GM12875 (cell line): Measurements from ENCODE around the gene CNTNAP2.

Source experiments
- H3K4me3 ChIP-seq: one replicate; pipeline ENCODE4 v1.5.1; 2011; ENCODE audit warnings: low read depth, low read length, control low read depth
- TF ChIP-seq, protein P1 (sequence below): IDR thresholded peaks from 2 replicates; pipeline ENCODE4 v1.5.1; 2011; ENCODE audit warnings: low read depth, mild to moderate bottlenecking, control low read depth, inconsistent platforms, low read length, moderate library complexity, borderline replicate concordance; ENCODE audit not compliant: insufficient read depth

Gene CNTNAP2

DNA sequence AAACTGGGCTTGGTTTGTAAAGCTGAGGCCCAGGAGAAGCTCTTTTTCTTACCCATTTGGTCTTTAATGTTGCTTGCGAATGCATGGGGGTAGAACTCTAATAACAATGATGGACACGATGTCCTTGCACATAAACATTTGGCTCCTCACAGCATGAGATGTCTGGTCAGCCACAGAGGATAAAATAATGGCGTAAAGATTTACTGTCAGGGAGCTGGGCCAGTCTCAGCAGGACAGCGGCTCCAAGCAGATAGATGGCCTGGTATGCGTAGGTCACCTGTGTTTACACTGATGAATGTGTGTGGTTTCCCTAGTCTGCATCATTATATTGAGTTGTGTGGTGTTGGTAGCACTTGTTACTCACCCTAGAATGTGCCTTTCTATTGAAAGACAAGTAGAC lies 537.4 kb downstream of the CNTNAP2 start:
- TF ChIP-seq, protein P1, sequence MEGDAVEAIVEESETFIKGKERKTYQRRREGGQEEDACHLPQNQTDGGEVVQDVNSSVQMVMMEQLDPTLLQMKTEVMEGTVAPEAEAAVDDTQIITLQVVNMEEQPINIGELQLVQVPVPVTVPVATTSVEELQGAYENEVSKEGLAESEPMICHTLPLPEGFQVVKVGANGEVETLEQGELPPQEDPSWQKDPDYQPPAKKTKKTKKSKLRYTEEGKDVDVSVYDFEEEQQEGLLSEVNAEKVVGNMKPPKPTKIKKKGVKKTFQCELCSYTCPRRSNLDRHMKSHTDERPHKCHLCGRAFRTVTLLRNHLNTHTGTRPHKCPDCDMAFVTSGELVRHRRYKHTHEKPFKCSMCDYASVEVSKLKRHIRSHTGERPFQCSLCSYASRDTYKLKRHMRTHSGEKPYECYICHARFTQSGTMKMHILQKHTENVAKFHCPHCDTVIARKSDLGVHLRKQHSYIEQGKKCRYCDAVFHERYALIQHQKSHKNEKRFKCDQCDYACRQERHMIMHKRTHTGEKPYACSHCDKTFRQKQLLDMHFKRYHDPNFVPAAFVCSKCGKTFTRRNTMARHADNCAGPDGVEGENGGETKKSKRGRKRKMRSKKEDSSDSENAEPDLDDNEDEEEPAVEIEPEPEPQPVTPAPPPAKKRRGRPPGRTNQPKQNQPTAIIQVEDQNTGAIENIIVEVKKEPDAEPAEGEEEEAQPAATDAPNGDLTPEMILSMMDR, result no peak
- H3K4me3 ChIP-seq, result no peak overlapping the region

DNA sequence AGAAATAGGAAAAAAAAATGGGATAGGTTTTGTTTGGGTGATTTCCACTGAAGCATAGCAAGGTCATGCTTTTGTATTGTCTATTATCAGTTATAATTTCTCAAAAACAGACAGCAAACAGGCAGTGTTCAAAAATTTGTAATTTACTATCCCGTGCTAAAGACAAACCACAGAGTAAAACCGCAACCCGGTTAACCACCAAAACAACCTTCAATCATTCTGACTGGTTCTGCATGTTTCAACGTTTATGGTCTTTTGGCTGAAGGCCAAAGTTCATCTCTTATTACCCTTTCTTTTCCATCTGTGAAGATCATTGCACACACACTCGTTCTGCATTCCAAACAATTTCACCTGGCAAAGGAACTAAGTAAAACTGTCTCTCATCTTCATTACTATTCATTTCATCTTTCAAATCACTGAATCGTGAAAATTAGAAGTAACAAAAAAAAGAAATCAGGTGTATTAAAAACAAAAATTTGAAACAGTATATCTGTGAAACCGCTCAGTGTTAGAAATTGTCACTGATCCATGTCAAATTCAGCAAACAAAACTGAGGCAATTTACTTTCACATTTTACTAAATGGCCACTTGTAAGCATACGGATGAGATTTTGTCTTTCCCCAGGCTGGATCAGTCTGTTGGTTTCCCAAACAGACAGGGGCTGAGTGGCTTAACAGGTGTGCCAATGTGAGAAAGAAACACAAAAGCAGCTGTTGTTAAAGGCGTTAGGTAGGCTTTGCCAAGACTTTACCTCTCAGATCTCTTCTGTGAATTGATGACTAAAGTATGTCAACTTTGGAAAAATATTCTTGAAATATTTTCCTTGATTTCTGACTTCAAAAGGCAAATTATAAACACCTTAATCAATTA lies 539.6 kb downstream of the CNTNAP2 start:
- no peak overlapping the region for H3K4me3 ChIP-seq
- TF ChIP-seq, protein P1, result no peak

DNA sequence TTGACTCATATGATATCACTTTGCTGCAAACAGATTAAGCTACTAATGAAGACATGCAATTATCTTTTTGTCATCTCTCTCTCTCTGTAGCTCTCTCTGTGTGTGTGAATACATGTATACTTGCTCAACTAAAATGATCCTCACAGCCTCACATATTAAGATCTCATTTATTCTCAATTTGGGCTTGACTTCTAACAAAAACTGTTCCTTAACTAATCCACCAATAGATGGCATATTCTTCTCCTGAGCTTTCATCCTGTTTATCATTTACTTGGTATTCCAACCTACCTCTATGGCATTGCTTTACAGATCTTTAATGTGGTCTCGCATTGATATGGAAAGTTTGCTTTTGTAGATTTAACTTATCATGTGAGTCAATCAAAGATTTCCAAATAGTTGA lies 540.4 kb downstream of the CNTNAP2 start:
- TF ChIP-seq, protein P1, result no peak
- H3K4me3 ChIP-seq, result no peak overlapping the region

DNA sequence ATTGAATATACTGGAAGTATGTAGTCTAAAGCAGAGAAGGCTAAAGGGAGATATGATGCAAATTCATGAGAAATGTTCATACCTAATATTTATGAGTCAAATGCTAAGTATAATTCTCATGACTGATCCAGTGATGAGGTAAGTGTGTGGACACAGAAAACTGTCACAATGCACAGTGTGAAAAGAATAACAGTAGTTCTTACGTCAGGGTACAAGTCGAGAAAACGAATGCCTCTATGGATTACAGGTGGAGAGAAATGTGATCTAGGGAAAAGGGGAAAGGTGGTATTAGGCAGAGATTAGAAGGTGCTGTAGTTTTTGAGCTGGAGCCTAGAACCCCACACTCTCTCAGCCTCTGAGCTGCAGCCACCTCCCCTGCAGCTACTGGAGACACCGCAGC lies 542.0 kb downstream of the CNTNAP2 start:
- TF ChIP-seq, protein P1, result no peak
- H3K4me3 ChIP-seq, result no peak overlapping the region

DNA sequence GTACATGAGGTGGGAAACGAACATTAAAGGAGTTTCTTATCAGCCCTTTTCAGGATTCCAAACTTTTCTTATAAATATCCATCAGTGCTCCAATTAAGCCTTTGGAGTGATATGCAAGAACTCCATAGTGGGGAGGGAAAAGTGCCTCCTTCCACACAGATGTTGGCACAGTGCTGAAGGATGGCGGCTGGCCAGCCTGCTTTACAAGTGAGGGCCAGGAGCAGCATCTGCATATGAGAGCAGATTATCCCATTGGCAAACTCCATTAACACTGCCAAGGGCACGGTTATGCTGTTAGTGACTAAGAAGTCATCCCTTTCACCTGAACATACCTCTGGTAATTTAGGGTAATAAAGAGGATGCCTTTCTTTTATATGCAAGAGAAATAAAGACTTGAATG lies 543.1 kb downstream of the CNTNAP2 start:
- TF ChIP-seq, protein P1, result no peak
- H3K4me3 ChIP-seq, result no peak overlapping the region

DNA sequence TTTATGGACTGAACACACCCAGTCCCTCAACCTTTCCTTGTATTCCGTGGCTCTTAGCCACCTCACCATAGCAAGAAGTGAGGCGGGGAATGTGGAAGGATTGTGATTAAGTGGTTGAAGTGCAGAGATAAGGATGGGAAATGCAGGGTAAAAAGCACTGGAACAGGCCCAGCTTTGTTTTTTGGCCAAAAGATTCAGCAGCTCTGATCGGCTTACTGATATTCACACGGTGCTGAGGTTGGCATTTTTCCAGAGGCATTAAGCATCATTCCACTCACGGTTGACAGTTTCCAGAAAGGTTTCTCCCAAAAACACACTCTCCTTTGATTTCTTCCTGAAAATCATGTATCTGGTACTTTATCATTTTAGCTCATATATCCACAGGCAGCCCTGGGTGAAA lies 544.2 kb downstream of the CNTNAP2 start:
- H3K4me3 ChIP-seq, result no peak overlapping the region
- TF ChIP-seq, protein P1, result no peak

DNA sequence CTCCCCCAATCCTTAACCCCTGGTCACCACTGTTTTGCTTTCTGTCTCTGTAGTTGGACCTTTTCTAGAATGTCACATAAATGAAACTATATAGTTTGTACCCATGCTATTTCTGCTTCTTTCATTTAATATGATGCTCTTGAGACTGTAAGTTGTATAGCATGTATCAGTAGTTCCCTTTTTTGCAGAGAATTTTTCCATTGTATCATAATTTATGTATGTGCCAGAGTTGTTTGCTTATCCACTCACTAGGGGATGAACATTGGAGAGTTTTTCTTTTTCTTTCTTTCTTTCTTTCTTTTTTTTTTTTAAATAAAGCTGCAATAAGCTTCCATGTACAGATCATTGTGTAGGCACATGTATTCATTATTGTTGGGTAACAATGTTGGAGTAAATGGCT lies 544.8 kb downstream of the CNTNAP2 start:
- no peak overlapping the region for H3K4me3 ChIP-seq
- TF ChIP-seq, protein P1, result no peak
